Measurements from ENCODE around the gene AVEN.

DNA sequence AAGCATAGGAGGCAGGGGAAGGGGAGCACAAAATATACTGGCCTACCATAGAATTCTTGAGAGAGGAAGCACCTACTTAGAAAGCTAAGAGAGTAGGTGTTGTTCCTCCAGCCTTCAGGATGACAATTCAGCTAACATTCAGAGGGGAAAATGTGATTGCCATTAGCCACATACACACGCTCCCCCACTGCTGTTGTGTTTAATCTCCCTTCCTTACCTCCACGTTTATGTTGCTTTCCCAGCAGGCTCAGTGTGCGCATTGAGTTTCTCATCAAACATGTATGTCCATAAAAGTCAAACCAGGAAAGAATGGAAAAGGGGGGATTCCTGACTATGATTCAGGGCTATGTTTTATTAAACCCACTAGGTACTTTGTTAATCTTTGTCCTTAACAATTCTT lies 215.9 kb downstream of the AVEN start:
- TF ChIP-seq CTCF (IDR thresholded peaks at IDR 0.05; ENCODE audit: extremely low read depth in 1 of 2, insufficient read depth in 1 of 2, low read depth in 1 of 2, low read length in 2 of 2) (no peak), POLR2A (IDR thresholded peaks at IDR 0.05; ENCODE audit: low read depth, low read length) (no peak), MYC (IDR thresholded peaks at IDR 0.05; ENCODE audit: low read depth, low read length) (no peak), EZH2 (IDR thresholded peaks at IDR 0.05; ENCODE audit: borderline replicate concordance, low read depth, low read length, severe bottlenecking) (no peak), POLR2AphosphoS5 (IDR thresholded peaks at IDR 0.05; ENCODE audit: insufficient read depth, low read depth, low read length) (no peak), GATA2 (IDR thresholded peaks at IDR 0.05; ENCODE audit: insufficient read depth, insufficient read length, low read depth, low read length) (no peak), FOS (IDR thresholded peaks at IDR 0.05; ENCODE audit: borderline replicate concordance, insufficient read depth, low read length) (no peak)

All from endothelial cell of umbilical vein (primary cell).